Neuronal stem cell (in vitro differentiated cells): ENCODE results near the gene ZSCAN10.
A peak's percentile ranks its signal among the peaks of the same experiment; 100 is the strongest.

Experiments used
- DNase-seq: peaks from one replicate; pipeline ENCODE4 v3.0.0-alpha.2; 2013; ENCODE audit warnings: low spot score
- H2AFZ ChIP-seq: one replicate; pipeline ENCODE4 v1.6.1; 2013; ENCODE audit warnings: mild to moderate bottlenecking, low read length, inconsistent platforms
- H2AK5ac ChIP-seq: 2 replicates; pipeline ENCODE4 v1.6.1; 2013; ENCODE audit warnings: low read depth, mild to moderate bottlenecking, inconsistent platforms, low read length, moderate library complexity, mixed read lengths
- H2BK120ac ChIP-seq: 2 replicates; pipeline ENCODE4 v1.6.1; 2013; ENCODE audit warnings: low read depth, mild to moderate bottlenecking, inconsistent platforms, low read length, moderate library complexity, mixed read lengths
- H2BK12ac ChIP-seq: one replicate; pipeline ENCODE4 v1.6.1; 2013; ENCODE audit warnings: low read length, inconsistent platforms
- H2BK15ac ChIP-seq: 2 replicates; pipeline ENCODE4 v1.6.1; 2013; ENCODE audit warnings: mild to moderate bottlenecking, low read length, inconsistent platforms, mixed read lengths
- H2BK5ac ChIP-seq: one replicate; pipeline ENCODE4 v1.6.1; 2013; ENCODE audit warnings: inconsistent platforms, mild to moderate bottlenecking, low read length, moderate library complexity
- H3K14ac ChIP-seq: one replicate; pipeline ENCODE4 v1.6.1; 2013; ENCODE audit warnings: low read length, inconsistent platforms
- H3K18ac ChIP-seq: 2 replicates; pipeline ENCODE4 v1.6.1; 2013; ENCODE audit warnings: low read length, inconsistent platforms
- H3K23ac ChIP-seq: 2 replicates; pipeline ENCODE4 v1.6.1; 2013; ENCODE audit warnings: low read depth, mild to moderate bottlenecking, mixed read lengths, low read length, inconsistent platforms; ENCODE audit not compliant: poor library complexity
- H3K27ac ChIP-seq: replicated peaks from 3 replicates; pipeline ENCODE4 v1.5.1; 2013; ENCODE audit warnings: low read length, inconsistent platforms
- H3K27me3 ChIP-seq, 3 experiments: 2 replicates each; pipeline ENCODE4 v1.6.1; 2013; ENCODE audit warnings: low read length in 3 of 3, mild to moderate bottlenecking in 2 of 3, inconsistent platforms in 1 of 3, low read depth in 1 of 3, mixed read lengths in 1 of 3, moderate library complexity in 1 of 3; ENCODE audit not compliant: control insufficient read depth in 3 of 3, insufficient read depth in 3 of 3
- H3K36me3 ChIP-seq, 2 donors: replicated peaks in 1 of 2; 2 replicates each; pipeline ENCODE4 v1.6.1; 2013; ENCODE audit warnings: low read length in 2 of 2; ENCODE audit not compliant: control insufficient read depth in 2 of 2, insufficient read depth in 2 of 2
- H3K4ac ChIP-seq: 2 replicates; pipeline ENCODE4 v1.6.1; 2013; ENCODE audit warnings: inconsistent platforms, mild to moderate bottlenecking, low read length, moderate library complexity
- H3K4me1 ChIP-seq, 2 donors: 1 replicate in 1 of 2; 2 replicates in 1 of 2; pipeline ENCODE4 v1.6.1; 2013; ENCODE audit warnings: low read length in 2 of 2, low read depth in 1 of 2; ENCODE audit not compliant: control insufficient read depth in 2 of 2, insufficient read depth in 1 of 2
- H3K4me2 ChIP-seq: one replicate; pipeline ENCODE4 v1.6.1; 2013; ENCODE audit warnings: mild to moderate bottlenecking, low read length, inconsistent platforms; ENCODE audit not compliant: insufficient read depth, poor library complexity, severe bottlenecking
- H3K4me3 ChIP-seq, 2 donors: 2 replicates each; pipeline ENCODE4 v1.5.1; 2013; ENCODE audit warnings: low read length in 2 of 2, mild to moderate bottlenecking in 2 of 2, inconsistent platforms in 1 of 2, moderate library complexity in 1 of 2
- H3K79me1 ChIP-seq: one replicate; pipeline ENCODE4 v1.6.1; 2013; ENCODE audit warnings: low read depth, mild to moderate bottlenecking, inconsistent platforms, low read length, moderate library complexity
- H3K9ac ChIP-seq: one replicate; pipeline ENCODE4 v1.6.1; 2013; ENCODE audit warnings: mild to moderate bottlenecking, low read depth, low read length, inconsistent platforms; ENCODE audit not compliant: poor library complexity
- H3K9me3 ChIP-seq, 2 donors: replicated peaks in 1 of 2; 2 replicates each; pipeline versions ENCODE3 to v1.6.1; 2013; ENCODE audit warnings: low read length in 2 of 2, mild to moderate bottlenecking in 2 of 2, inconsistent platforms in 1 of 2, low read depth in 1 of 2, mixed read lengths in 1 of 2, moderate library complexity in 1 of 2; ENCODE audit not compliant: control insufficient read depth in 2 of 2, insufficient read depth in 1 of 2
- H4K8ac ChIP-seq: one replicate; pipeline ENCODE4 v1.6.1; 2013; ENCODE audit warnings: low read depth, mild to moderate bottlenecking, inconsistent platforms, low read length, moderate library complexity
- H4K91ac ChIP-seq: one replicate; pipeline ENCODE4 v1.6.1; 2013; ENCODE audit warnings: low read length, low read depth, mild to moderate bottlenecking, inconsistent platforms; ENCODE audit not compliant: poor library complexity
- WGBS, 2 donors: extraction: QIAGEN DNeasy Blood & Tissue Kit; methylation state at CpG; one replicate each; pipeline ENCODE4 v1.1.7; 2013; ENCODE audit warnings: missing lambda C conversion rate in 2 of 2, mixed read lengths in 1 of 2; ENCODE audit not compliant: insufficient read length in 2 of 2, insufficient replicate concordance in 1 of 2; ENCODE audit errors: extremely low coverage in 2 of 2; 5-methylcytosine and 5-hydroxymethylcytosine counted together

The ZSCAN10 gene

DNA sequence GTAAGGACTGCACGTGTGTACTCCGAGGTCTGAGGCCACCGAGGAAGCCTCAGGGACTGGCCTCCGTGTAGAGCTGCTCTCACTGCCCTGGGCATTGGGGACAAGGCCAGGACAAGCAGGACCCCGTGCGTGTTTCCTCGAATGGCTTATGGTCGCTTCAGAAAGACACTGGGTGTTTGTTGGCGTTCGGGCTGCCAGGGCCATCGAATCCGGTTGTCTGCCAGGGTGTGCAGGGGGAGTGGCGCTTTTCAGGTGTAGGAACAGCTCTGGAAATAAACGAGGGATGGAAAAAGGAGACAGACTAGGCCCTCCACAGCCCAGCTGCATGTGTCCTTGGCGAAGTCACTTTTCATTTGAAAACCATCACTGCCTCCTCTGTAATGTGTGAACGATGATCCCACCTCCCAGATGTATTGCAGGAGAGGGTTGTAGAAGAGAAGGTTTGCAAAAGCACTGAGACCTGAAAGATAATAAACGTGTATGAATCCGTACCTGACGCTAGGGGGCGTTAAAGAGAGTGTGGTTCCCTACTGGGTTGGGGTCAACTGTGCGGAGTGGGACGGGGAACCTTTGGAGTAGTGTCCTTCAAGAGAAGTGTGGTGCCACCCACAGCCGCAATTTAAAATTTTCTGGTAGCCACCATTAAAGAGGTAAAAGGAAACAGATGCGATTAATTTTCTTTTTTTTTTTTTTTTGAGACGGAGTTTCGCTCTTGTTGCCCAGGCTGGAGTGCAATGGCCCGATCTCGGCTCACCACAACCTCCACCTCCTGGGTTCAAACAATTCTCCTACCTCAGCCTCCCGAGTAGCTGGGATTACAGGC lies 2.1 kb upstream of the ZSCAN10 start:
- H3K27ac ChIP-seq: no peak overlapping the region
- no CpG with 5 or more reads among the region's 29 CpGs for WGBS, 2 donors

DNA sequence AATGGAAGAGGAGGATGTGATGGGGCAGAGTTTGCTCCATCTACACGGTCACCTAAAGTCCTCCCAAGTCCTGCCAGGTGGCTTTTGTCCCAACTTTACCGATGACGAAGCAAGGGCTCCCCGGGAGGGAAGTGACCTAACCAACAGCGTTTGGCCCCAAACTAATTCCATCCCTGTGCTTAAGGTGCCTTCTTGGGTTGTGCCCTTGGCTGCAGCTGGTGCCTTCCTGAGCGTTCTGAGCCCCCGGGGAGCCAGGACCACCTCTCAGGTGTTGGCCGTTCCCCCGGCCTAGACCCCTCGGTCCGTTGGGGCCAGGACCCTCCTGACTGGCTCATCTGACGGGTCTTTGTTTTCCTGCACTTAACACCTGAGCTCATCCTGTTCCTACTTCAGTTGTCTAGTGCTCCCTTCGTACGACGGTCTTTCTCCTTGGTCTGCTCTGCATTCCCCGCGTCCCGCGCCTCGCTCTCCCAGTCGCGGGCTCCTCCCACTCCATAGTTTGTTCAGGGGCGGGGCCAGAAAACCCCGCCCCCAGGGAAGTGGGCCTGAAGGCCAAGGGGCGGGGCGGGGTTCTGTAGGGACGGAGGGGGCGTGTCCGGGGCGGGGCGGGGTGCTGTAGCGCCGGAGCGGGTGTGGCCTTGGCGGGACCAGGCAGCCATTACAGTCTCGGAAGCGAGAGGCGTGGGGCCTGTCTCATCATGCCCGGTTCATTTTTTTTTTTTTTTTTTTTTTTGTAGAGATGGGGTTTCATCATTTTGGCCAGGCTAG lies 822 bp upstream of the ZSCAN10 start:
- Histone ChIP-seq H3K4me1 (peaks cover 27 to 30% of the 10 kb centered on the region in 2 donors), H3K4me2 (peak overlapping the region; percentile 61), H2BK120ac (no peak overlapping the region), H3K18ac (peak overlapping the region; percentile 80), H3K27ac (no peak overlapping the region), H3K4ac (no peak overlapping the region), H2BK15ac (peak overlapping the region; percentile 82), H4K91ac (no peak overlapping the region), H3K9ac (peak overlapping the region; percentile 56), H3K23ac (peak overlapping the region; percentile 70), H2AFZ (peak overlapping the region; percentile 75), H3K27me3 (peaks cover 0 to 24% (median 6%) of the 10 kb centered on the region in 3 experiments), H3K79me1 (no peaks in the 10 kb centered on the region), H3K4me3 (peak overlapping the region in 1 of 2 donors; percentile 70), H2BK12ac (no peak overlapping the region), H2BK5ac (peak overlapping the region; percentile 4), H3K9me3 (peaks cover 0 to 2% of the 10 kb centered on the region in 2 donors), H2AK5ac (peak overlapping the region; percentile 4), H4K8ac (no peak overlapping the region), H3K14ac (peak overlapping the region; percentile 5), H3K36me3 (no peaks in the 10 kb centered on the region)
- WGBS, 2 donors: no CpG with 5 or more reads among the region's 39 CpGs
- peak; percentile 93 for DNase-seq

More for the DNA sequence above, 2.1 kb upstream of the ZSCAN10 start:
- no peak overlapping the region for H2BK12ac ChIP-seq
- H3K23ac ChIP-seq: peak overlapping the region; percentile 38
- H3K4me2 ChIP-seq: no peak overlapping the region
- no peak overlapping the region for H2AFZ ChIP-seq
- H3K27me3 ChIP-seq: peaks cover 0 to 24% (median 6%) of the 10 kb centered on the region in 3 experiments
- no peak overlapping the region for H3K4ac ChIP-seq
- peaks cover 0 to 2% of the 10 kb centered on the region in 2 donors for H3K9me3 ChIP-seq
- peak overlapping the region; percentile 21 for H2BK120ac ChIP-seq
- H3K4me3 ChIP-seq: no peak overlapping the region
- H3K18ac ChIP-seq: peak overlapping the region; percentile 78
- H3K14ac ChIP-seq: peak overlapping the region; percentile 5
- peak overlapping the region; percentile 49 for H2BK15ac ChIP-seq
- H3K36me3 ChIP-seq: no peaks in the 10 kb centered on the region
- peak overlapping the region; percentile 79 for H2AK5ac ChIP-seq
- no peak overlapping the region for H3K9ac ChIP-seq
- DNase-seq: no peak
- no peak overlapping the region for H2BK5ac ChIP-seq
- H3K4me1 ChIP-seq: peaks cover 33% of the 10 kb centered on the region in 2 donors
- no peak overlapping the region for H4K91ac ChIP-seq
- H3K79me1 ChIP-seq: no peaks in the 10 kb centered on the region
- H4K8ac ChIP-seq: peak overlapping the region; percentile 9

DNA sequence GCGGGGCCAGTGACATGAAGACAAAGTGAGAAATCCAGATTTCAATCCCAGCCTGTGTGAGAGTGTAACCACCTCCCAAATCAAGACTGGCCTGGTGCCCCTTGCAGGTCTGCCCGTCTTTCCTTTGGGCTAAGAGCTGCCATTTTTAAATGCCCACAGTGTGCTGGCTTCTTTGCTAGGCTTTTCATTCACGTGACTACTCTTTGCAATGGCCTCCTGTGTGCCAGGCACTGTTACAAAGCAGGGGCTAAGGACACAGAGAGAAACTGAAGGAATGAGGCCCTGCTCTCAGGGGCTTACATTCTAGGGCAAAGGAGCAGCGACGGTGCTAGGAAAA lies 269 bp upstream of the ZSCAN10 start:
- H3K9me3 ChIP-seq: peaks cover 0 to 2% of the 10 kb centered on the region in 2 donors
- WGBS, 2 donors: no CpG with 5 or more reads among the region's 5 CpGs

DNA sequence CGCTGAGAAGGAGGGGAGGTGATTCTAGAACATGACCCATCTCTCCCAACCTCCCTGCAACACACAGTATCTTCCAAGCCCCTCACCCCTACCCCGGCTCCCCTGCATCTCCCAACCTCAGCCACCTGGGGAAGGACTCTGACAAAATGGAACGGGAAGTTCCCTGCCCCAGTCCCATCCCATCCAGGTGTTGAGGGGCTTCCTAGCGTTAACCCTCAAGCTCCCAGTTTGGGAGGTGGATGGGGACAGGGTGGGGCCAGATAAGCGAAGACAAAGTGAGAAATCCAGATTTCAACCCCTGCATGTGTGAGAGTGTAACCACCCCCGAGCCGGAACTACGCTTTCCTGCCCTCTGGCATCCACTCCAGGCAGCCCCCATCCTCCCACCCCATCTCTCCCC lies 1.8 kb downstream of the ZSCAN10 start:
- H3K9ac ChIP-seq: no peak overlapping the region
- no peak overlapping the region for H3K4ac ChIP-seq
- no peak overlapping the region for H4K8ac ChIP-seq
- H3K27ac ChIP-seq: no peak overlapping the region
- H2BK15ac ChIP-seq: no peak overlapping the region
- no peak overlapping the region for H3K14ac ChIP-seq
- H3K23ac ChIP-seq: no peak overlapping the region
- no peak overlapping the region for H2BK12ac ChIP-seq
- no peaks in the 10 kb centered on the region for H3K79me1 ChIP-seq
- peaks cover 27 to 32% of the 10 kb centered on the region in 2 donors for H3K4me1 ChIP-seq
- H3K4me2 ChIP-seq: no peak overlapping the region
- peaks cover 0 to 2% of the 10 kb centered on the region in 2 donors for H3K9me3 ChIP-seq
- H2AFZ ChIP-seq: no peak overlapping the region
- H2BK120ac ChIP-seq: no peak overlapping the region
- no CpG with 5 or more reads among the region's 8 CpGs for WGBS, 2 donors
- H2BK5ac ChIP-seq: no peak overlapping the region
- H3K36me3 ChIP-seq: no peaks in the 10 kb centered on the region
- no peak overlapping the region for H3K18ac ChIP-seq
- H3K4me3 ChIP-seq: no peak overlapping the region
- H3K27me3 ChIP-seq: peaks cover 0 to 24% (median 7%) of the 10 kb centered on the region in 3 experiments
- H2AK5ac ChIP-seq: peak overlapping the region; percentile 1
- H4K91ac ChIP-seq: no peak overlapping the region
- DNase-seq: no peak

More for the DNA sequence above, 269 bp upstream of the ZSCAN10 start:
- no peaks in the 10 kb centered on the region for H3K79me1 ChIP-seq
- peak overlapping the region; percentile 95 for H2BK120ac ChIP-seq
- DNase-seq: no peak
- H3K4me1 ChIP-seq: peaks cover 27 to 30% of the 10 kb centered on the region in 2 donors
- H3K18ac ChIP-seq: peak overlapping the region; percentile 92
- H3K27ac ChIP-seq: no peak overlapping the region
- peak overlapping the region; percentile 61 for H3K4me2 ChIP-seq
- peak overlapping the region; percentile 47 for H3K14ac ChIP-seq
- H4K8ac ChIP-seq: no peak overlapping the region
- peak overlapping the region; percentile 70 for H3K23ac ChIP-seq
- peak overlapping the region; percentile 82 for H2BK15ac ChIP-seq
- no peak overlapping the region for H4K91ac ChIP-seq
- H3K9ac ChIP-seq: peak overlapping the region; percentile 56
- peak overlapping the region; percentile 75 for H2AFZ ChIP-seq
- H2BK12ac ChIP-seq: no peak overlapping the region
- peaks cover 0 to 24% (median 6%) of the 10 kb centered on the region in 3 experiments for H3K27me3 ChIP-seq
- peak overlapping the region; percentile 4 for H2BK5ac ChIP-seq
- H2AK5ac ChIP-seq: peak overlapping the region; percentile 59
- no peak overlapping the region for H3K4me3 ChIP-seq
- H3K36me3 ChIP-seq: no peaks in the 10 kb centered on the region
- no peak overlapping the region for H3K4ac ChIP-seq
